Measurements from ENCODE around the gene TIGD3. TPM values are rescaled to one million over a fixed set of nuclear protein-coding genes. Genes with fewer than 3 reads are reported as not detected.

The TIGD3 gene
- total RNA-seq, 1 donor: 0.27 TPM

GRCh38 chr11:65388731-65389130, 34.2 kb downstream of the TIGD3 start:
- DNase-seq (ENCODE audit: low read depth): no peak
- no peak for TF ChIP-seq CTCF (IDR thresholded peaks at IDR 0.05; ENCODE audit: insufficient read depth, low read length)
- H3K4me3 ChIP-seq (ENCODE audit: low read depth, low read length): peak overlapping the region; percentile 33

GRCh38 chr11:65389294-65389980, 34.9 kb downstream of the TIGD3 start:
- no peak for TF ChIP-seq CTCF (IDR thresholded peaks at IDR 0.05; ENCODE audit: insufficient read depth, low read length)
- H3K4me3 ChIP-seq (ENCODE audit: low read depth, low read length): peak overlapping the region; percentile 5
- no peak for DNase-seq (ENCODE audit: low read depth)

DNA sequence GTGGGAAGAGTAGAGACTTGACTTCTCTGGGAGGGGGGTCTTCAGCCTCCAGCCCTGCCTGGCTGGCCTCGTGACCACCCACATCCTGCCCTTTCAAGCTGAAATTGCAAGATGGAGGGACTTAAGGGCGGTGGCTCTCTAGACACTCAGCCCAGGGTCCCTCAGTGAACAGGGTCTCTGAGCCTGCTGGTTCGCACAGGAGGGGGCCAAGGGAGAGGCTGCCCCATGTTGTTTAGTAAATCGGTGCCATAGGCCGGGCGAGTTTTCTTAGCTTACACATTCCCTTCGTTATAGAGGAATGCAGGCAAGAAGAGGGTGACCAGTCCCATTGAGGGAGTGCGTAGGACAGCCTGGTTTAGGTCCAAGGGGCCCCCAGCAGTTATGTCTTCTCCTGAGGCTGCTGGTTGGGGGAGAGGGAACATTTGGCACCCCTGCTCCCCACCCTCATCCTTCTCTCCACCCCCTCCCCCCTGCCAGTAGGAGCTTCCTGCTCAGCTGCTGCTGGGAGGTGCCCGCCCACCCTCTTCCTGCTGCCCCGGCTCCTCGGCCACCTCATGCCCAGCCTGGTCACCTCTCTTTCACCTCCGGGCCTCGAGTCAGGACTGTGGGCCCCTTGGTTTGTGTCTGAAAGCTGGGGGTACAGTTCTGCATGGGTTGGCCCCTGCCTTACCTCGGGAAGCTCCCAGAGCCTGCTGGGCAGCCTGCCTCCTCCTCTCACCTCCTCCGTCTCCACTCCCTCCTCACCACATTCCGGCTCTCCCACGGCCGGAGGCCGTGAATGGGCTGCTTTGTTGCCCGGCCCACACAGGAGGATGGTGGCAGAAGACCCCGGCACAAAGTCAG, 35.8 kb downstream of the TIGD3 start:
- no peak for DNase-seq (ENCODE audit: low read depth)
- no peak for TF ChIP-seq CTCF (IDR thresholded peaks at IDR 0.05; ENCODE audit: insufficient read depth, low read length)
- H3K4me3 ChIP-seq (ENCODE audit: low read depth, low read length): peak overlapping the region; percentile 13

DNA sequence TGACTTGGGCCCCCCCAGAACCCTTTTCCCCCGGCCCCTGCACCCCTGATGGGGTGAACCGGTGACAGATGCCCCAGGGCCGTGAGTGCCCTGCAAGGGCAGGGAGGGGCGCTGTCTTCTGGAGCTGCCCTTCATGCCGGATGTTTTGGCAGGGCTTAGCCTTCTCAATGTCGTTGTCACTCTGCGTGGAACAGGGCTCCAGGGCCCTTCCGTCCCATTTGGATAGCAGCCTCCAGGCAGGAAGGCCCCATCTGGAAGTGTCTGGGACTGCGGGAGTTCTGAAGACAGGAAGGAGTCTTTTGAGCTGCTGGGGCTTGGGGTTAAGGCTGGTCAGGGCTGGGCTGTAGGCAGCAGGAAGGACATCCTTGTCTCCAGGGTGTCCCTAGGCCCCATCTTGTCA, 36.4 kb downstream of the TIGD3 start:
- H3K4me3 ChIP-seq (ENCODE audit: low read depth, low read length): no peak overlapping the region
- DNase-seq (ENCODE audit: low read depth): no peak
- TF ChIP-seq CTCF (IDR thresholded peaks at IDR 0.05; ENCODE audit: insufficient read depth, low read length): no peak

DNA sequence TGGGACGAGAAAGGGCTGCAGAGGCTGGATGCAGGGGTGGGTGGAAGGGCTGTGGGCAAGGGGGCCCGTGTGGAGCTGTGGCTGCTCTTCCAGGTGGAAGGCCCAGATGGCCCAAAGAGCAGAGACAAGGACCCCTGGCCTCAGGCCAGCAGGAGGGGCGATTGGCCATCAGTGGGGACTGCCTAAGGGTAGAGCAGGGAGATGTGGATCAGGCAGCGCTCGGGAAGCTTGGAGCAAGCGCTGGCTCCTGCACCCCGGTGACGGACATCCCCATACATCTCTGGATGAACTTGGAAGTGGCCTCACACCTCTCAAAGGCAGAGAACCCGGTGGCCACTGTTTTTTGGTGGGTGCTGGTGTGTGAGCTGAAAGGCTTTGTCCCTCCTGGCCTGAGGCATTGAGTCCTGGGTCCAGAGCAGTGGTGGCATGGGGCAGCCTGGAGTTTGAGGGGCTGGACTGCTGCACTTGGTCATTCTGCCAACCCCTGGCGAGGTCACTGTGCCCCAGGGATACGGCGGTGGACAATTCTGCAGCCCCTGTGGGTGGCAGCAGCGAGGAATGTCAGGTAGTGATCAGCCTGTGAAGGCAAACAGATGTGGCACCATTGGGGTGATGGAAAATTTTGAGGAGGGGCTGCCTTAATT, 37.8 kb downstream of the TIGD3 start:
- TF ChIP-seq CTCF (IDR thresholded peaks at IDR 0.05; ENCODE audit: insufficient read depth, low read length): no peak
- no peak overlapping the region for H3K4me3 ChIP-seq (ENCODE audit: low read depth, low read length)
- DNase-seq (ENCODE audit: low read depth): no peak

GRCh38 chr11:65392899-65393298, 38.3 kb downstream of the TIGD3 start:
- DNase-seq (ENCODE audit: low read depth): no peak
- no peak for TF ChIP-seq CTCF (IDR thresholded peaks at IDR 0.05; ENCODE audit: insufficient read depth, low read length)
- H3K4me3 ChIP-seq (ENCODE audit: low read depth, low read length): no peak overlapping the region
